IPS-20b (cell line): ENCODE data around the gene STRN3.
"Not testable (repeated sequence)": the region's sequence is repeated elsewhere in the genome, so short reads cannot be mapped to it uniquely, and the experiment has no call there.

Experiments used
- H3K27ac ChIP-seq: one replicate; pipeline ENCODE4 v1.5.1; 2013; ENCODE audit warnings: low read length
- H3K27me3 ChIP-seq: 2 replicates; pipeline ENCODE4 v1.6.1; 2013; ENCODE audit warnings: mild to moderate bottlenecking, low read length, inconsistent platforms; ENCODE audit not compliant: insufficient read depth
- H3K36me3 ChIP-seq: 2 replicates; pipeline ENCODE4 v1.6.1; 2013; ENCODE audit warnings: low read depth, mild to moderate bottlenecking, inconsistent platforms, low read length, moderate library complexity; ENCODE audit not compliant: insufficient read depth
- H3K4me1 ChIP-seq: 2 replicates; pipeline ENCODE4 v1.6.1; 2013; ENCODE audit warnings: mild to moderate bottlenecking, control low read depth, inconsistent platforms, low read length, moderate library complexity; ENCODE audit not compliant: insufficient read depth
- H3K4me3 ChIP-seq: 2 replicates; pipeline ENCODE4 v1.5.1; 2013; ENCODE audit warnings: mild to moderate bottlenecking, low read length, inconsistent platforms
- H3K9ac ChIP-seq: 2 replicates; pipeline ENCODE4 v1.6.1; 2013; ENCODE audit warnings: low read depth, mild to moderate bottlenecking, inconsistent platforms, low read length, moderate library complexity
- H3K9me3 ChIP-seq: 2 replicates; pipeline ENCODE4 v1.6.1; 2013; ENCODE audit warnings: mild to moderate bottlenecking, low read depth, low read length, inconsistent platforms; ENCODE audit not compliant: insufficient read depth

Gene STRN3

GRCh38 chr14:31052905-31053586, 26.9 kb upstream of the STRN3 start:
- H3K27me3 ChIP-seq, H3K27ac ChIP-seq, H3K36me3 ChIP-seq, H3K4me1 ChIP-seq, H3K4me3 ChIP-seq, H3K9ac ChIP-seq, H3K9me3 ChIP-seq: not testable (repeated sequence)

- no peak overlapping the region for H3K9ac ChIP-seq
- H3K36me3 ChIP-seq: no peaks in the 10 kb centered on the region
- no peak overlapping the region for H3K4me3 ChIP-seq
- H3K4me1 ChIP-seq: no peaks in the 10 kb centered on the region
- no peaks in the 10 kb centered on the region for H3K27me3 ChIP-seq
- H3K27ac ChIP-seq: no peak overlapping the region
- no peaks in the 10 kb centered on the region for H3K9me3 ChIP-seq
Observed at GRCh38 chr14:31051511-31051910, 25.3 kb upstream of the STRN3 start.

DNA sequence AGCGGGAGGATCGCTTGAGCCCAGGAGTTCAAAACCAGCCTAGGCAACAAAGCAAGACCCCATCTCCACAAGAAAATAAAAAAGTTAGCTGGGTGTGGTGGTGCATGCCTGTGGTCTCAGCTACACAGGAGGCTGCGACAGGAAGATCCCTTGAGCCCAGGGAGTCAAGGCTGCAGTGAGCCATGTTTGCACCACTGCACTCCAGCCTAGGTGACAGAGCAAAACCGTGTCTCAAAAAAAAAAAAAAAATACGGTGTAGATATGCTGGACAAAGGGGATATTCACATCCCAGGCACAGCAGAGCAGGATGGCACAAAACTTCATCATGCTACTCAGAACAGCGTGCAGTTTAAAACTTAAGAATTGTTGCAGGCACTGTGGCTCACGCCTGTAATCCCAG, 24.8 kb upstream of the STRN3 start:
- no peak overlapping the region for H3K4me3 ChIP-seq
- no peak overlapping the region for H3K27ac ChIP-seq
- H3K27me3 ChIP-seq: no peaks in the 10 kb centered on the region
- H3K36me3 ChIP-seq: no peaks in the 10 kb centered on the region
- no peak overlapping the region for H3K9ac ChIP-seq
- H3K9me3 ChIP-seq: no peaks in the 10 kb centered on the region
- H3K4me1 ChIP-seq: no peaks in the 10 kb centered on the region

- H3K27me3 ChIP-seq: no peaks in the 10 kb centered on the region
- H3K9me3 ChIP-seq: no peaks in the 10 kb centered on the region
- H3K27ac ChIP-seq: no peak overlapping the region
- H3K4me1 ChIP-seq: peaks cover 8% of the 10 kb centered on the region
- H3K4me3 ChIP-seq: no peak overlapping the region
- H3K9ac ChIP-seq: no peak overlapping the region
- no peaks in the 10 kb centered on the region for H3K36me3 ChIP-seq
Observed at GRCh38 chr14:31047503-31047902, 21.3 kb upstream of the STRN3 start.

GRCh38 chr14:31045501-31046080, 19.4 kb upstream of the STRN3 start:
- Histone ChIP-seq H3K4me1 (peaks cover 8% of the 10 kb centered on the region), H3K4me3 (no peak overlapping the region), H3K27ac (no peak overlapping the region), H3K9me3 (no peaks in the 10 kb centered on the region), H3K36me3 (no peaks in the 10 kb centered on the region), H3K9ac (no peak overlapping the region), H3K27me3 (no peaks in the 10 kb centered on the region)

DNA sequence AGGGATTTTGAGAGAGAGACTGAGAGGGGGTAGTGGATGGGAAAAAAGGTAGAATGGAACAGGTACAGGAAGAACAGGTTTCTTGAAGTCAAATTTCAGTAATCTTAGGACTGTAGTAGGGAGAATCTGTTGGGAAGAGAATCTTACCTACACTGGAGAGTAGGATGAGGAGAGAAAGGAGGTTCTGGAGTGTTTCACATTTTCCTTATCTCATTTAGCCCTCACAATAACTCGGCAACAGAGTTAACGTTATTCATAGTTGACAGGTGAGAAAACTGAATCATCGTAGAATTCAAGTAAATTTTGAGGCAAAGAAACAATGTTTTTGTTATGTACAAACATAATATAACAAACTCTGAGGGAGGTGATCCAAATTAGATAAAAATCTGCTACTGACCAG, 17.2 kb upstream of the STRN3 start:
- peaks cover 11% of the 10 kb centered on the region for H3K4me1 ChIP-seq
- no peak overlapping the region for H3K27ac ChIP-seq
- H3K36me3 ChIP-seq: no peaks in the 10 kb centered on the region
- no peaks in the 10 kb centered on the region for H3K9me3 ChIP-seq
- no peaks in the 10 kb centered on the region for H3K27me3 ChIP-seq
- H3K9ac ChIP-seq: no peak overlapping the region
- H3K4me3 ChIP-seq: no peak overlapping the region

GRCh38 chr14:31042893-31043292, 16.7 kb upstream of the STRN3 start:
- not testable (repeated sequence) for H3K36me3 ChIP-seq, H3K27me3 ChIP-seq, H3K27ac ChIP-seq, H3K9me3 ChIP-seq, H3K4me3 ChIP-seq, H3K9ac ChIP-seq
- H3K4me1 ChIP-seq: peaks cover 11% of the 10 kb centered on the region

DNA sequence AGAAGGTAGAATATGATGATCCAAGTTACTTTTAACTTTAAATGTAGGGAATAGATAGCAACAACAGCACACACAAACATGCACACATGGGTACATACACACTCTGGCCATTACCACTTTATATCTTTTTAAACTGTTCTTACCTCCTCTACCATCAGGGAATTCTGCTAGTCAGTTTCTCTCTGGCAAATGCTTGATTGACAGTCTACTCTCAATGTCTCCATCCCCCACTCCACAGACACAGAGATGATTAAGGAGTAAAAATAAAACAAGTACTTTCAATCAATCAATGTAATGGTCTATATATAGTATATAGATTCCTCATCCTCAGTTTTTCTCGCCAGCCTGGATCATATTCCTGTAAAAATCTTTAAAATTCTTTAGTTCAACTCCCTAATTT, 16.1 kb upstream of the STRN3 start:
- Histone ChIP-seq H3K36me3 (no peaks in the 10 kb centered on the region), H3K9ac (no peak overlapping the region), H3K27me3 (no peaks in the 10 kb centered on the region), H3K9me3 (no peaks in the 10 kb centered on the region), H3K4me3 (no peak overlapping the region), H3K4me1 (peaks cover 11% of the 10 kb centered on the region), H3K27ac (no peak overlapping the region)

GRCh38 chr14:31038521-31039166, 12.5 kb upstream of the STRN3 start:
- no peaks in the 10 kb centered on the region for H3K27me3 ChIP-seq

DNA sequence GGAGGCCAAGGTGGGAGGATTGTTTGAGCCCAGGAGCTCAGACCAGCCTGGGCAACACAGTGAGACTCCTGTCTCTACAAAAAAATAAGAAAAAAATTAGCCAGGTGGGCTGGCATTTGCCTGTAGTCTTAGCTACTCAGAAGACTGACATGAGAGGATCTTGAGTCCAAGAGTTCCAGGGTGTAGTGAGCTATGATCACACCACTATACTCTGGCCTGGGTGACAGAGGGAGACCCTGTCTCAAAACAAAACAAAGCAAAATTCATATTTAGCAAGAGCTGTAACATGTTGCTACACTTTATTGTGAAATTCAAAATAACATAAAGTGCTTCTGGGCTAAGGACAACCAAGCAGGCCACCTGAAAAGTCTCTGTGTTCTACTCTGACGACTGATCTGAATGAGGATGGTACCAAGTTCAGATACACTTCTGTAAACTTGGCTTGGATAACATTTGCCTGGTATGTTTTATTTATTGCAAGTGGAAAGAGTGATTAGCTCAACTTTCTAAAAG, 11.6 kb upstream of the STRN3 start:
- Histone ChIP-seq H3K36me3 (no peaks in the 10 kb centered on the region), H3K9ac (no peak overlapping the region), H3K4me1 (0 out of 2 replicates have a peak, but pooled peaks cover 3% of the 10 kb centered on the region), H3K27me3 (no peaks in the 10 kb centered on the region), H3K9me3 (no peaks in the 10 kb centered on the region), H3K4me3 (no peak overlapping the region), H3K27ac (no peak overlapping the region)

More at GRCh38 chr14:31038521-31039166, 12.5 kb upstream of the STRN3 start:
- no peaks in the 10 kb centered on the region for H3K9me3 ChIP-seq
- H3K9ac ChIP-seq: no peak overlapping the region
- H3K4me3 ChIP-seq: no peak overlapping the region
- H3K36me3 ChIP-seq: no peaks in the 10 kb centered on the region
- no peak overlapping the region for H3K27ac ChIP-seq
- peaks cover 9% of the 10 kb centered on the region for H3K4me1 ChIP-seq

- Histone ChIP-seq H3K4me1 (0 out of 2 replicates have a peak, but pooled peaks cover 3% of the 10 kb centered on the region), H3K9ac (no peak overlapping the region), H3K27ac (no peak overlapping the region), H3K27me3 (no peaks in the 10 kb centered on the region), H3K36me3 (no peaks in the 10 kb centered on the region), H3K9me3 (no peaks in the 10 kb centered on the region), H3K4me3 (no peak overlapping the region)
Observed at GRCh38 chr14:31036552-31036951, 10.4 kb upstream of the STRN3 start.

GRCh38 chr14:31030469-31030868, 4.3 kb upstream of the STRN3 start:
- Histone ChIP-seq H3K4me1 (no peaks in the 10 kb centered on the region), H3K27ac (no peak overlapping the region), H3K9ac (no peak overlapping the region), H3K9me3 (no peaks in the 10 kb centered on the region), H3K27me3 (no peaks in the 10 kb centered on the region), H3K4me3 (no peak overlapping the region), H3K36me3 (no peaks in the 10 kb centered on the region)
